ENCODE data around the gene NFIL3.

DNA sequence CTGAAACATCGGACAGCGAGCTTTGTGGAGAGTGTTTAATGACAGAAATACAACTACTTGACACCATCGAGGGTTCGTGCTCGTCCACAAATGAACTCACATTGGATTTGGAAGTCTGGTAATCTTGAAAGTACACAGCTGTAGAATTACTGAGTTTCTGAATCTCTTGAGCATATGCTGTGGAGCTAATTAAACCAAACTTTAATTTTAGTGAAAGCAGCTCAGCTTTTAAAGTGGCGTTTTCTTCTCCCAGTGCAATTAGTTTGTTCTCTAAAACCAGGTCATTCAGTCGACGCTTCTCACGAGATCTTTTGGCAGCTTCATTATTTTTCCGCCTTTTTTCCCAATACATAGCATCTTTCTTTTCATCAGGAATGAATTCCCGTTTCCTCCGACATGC lies 13.5 kb downstream of the NFIL3 start:
- TF ChIP-seq POLR2A (IDR thresholded peaks at IDR 0.05), result no peak
- TF ChIP-seq, protein P1, sequence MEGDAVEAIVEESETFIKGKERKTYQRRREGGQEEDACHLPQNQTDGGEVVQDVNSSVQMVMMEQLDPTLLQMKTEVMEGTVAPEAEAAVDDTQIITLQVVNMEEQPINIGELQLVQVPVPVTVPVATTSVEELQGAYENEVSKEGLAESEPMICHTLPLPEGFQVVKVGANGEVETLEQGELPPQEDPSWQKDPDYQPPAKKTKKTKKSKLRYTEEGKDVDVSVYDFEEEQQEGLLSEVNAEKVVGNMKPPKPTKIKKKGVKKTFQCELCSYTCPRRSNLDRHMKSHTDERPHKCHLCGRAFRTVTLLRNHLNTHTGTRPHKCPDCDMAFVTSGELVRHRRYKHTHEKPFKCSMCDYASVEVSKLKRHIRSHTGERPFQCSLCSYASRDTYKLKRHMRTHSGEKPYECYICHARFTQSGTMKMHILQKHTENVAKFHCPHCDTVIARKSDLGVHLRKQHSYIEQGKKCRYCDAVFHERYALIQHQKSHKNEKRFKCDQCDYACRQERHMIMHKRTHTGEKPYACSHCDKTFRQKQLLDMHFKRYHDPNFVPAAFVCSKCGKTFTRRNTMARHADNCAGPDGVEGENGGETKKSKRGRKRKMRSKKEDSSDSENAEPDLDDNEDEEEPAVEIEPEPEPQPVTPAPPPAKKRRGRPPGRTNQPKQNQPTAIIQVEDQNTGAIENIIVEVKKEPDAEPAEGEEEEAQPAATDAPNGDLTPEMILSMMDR (IDR thresholded peaks at IDR 0.05), result no peak

Data from heart left ventricle (tissue), 13 donors.